Heart left ventricle (tissue), 13 donors: ENCODE results near the gene ROBO1.

Source experiments
- POLR2A ChIP-seq, 2 donors: fragments of 450-650 bp; IDR thresholded peaks; one replicate each; pipeline ENCODE4 v1.6.1; 2017; ENCODE audit warnings: antibody characterized with exemption in 2 of 2, mild to moderate bottlenecking in 2 of 2, moderate library complexity in 2 of 2
- TF ChIP-seq, protein P1 (sequence below), 12 donors: fragments of 200-600 bp; sonication (generic) in 4 of 12; IDR thresholded peaks; one replicate each; pipeline versions ENCODE4 v1.5.0 to v1.8.0; 2018 to 2022; ENCODE audit warnings: antibody characterized with exemption in 12 of 12, mild to moderate bottlenecking in 5 of 12
- donor health status: ischemic (EF 13 %, LVEDD 7.1; RV severe dilation, severe dysfunction).
- donor health status: DM: no; HTN: yes; CAD: no.
- donor health status: DM: no; HTN: no; CAD: no.
- donor health status: ischemic (EF 25% LVEDD 6.9; RV normal size, moderate dysfunction).
- donor health status: ischemic (EF 25% LVEDD 5.7; RV mildly dilated, moderate dysfunction).
- donor health status: ischemic (EF 35%, LVEDD 5.7; RV mildly dilated, moderate dysfunction).
- donor health status: nonischemic (EF 11% LVEDD 7.7; RV severe dilation, severe dysfunction).
- donor health status: DM: yes; HTN: yes; CAD: no.
- donor health status: PGD.
- donor health status: ischemic (EF 29% LVEDD 5.4; RV normal size, mild dysfunction).
- donor health status: nonischemic (EF 23%, LVEDD 6.1; RV moderate dilation, normal function).

DNA sequence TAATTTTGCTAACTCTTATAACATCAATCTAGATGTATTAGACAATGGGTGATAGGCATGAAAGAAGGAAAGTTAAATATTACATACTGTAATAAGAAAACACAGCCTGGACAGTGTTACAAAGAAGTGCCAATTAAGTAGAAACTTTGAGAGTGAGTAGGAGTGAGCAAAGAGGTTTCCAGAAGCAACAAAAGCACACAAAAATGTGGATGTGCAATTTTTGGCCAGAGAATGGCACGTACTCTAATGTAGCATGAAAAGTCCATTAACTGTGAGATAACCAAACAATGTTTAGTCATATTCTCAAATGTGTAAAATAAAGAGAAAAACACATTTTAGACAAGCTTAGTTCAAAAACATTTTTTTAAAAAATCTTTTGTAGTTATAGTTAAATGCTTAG is 567.3 kb downstream of the ROBO1 start:
- TF ChIP-seq, protein P1, sequence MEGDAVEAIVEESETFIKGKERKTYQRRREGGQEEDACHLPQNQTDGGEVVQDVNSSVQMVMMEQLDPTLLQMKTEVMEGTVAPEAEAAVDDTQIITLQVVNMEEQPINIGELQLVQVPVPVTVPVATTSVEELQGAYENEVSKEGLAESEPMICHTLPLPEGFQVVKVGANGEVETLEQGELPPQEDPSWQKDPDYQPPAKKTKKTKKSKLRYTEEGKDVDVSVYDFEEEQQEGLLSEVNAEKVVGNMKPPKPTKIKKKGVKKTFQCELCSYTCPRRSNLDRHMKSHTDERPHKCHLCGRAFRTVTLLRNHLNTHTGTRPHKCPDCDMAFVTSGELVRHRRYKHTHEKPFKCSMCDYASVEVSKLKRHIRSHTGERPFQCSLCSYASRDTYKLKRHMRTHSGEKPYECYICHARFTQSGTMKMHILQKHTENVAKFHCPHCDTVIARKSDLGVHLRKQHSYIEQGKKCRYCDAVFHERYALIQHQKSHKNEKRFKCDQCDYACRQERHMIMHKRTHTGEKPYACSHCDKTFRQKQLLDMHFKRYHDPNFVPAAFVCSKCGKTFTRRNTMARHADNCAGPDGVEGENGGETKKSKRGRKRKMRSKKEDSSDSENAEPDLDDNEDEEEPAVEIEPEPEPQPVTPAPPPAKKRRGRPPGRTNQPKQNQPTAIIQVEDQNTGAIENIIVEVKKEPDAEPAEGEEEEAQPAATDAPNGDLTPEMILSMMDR (IDR thresholded peaks at IDR 0.05) = no peak
- TF ChIP-seq POLR2A (IDR thresholded peaks at IDR 0.05) = no peak
